Measurements from ENCODE around the gene TMEM161A.

The TMEM161A gene

DNA sequence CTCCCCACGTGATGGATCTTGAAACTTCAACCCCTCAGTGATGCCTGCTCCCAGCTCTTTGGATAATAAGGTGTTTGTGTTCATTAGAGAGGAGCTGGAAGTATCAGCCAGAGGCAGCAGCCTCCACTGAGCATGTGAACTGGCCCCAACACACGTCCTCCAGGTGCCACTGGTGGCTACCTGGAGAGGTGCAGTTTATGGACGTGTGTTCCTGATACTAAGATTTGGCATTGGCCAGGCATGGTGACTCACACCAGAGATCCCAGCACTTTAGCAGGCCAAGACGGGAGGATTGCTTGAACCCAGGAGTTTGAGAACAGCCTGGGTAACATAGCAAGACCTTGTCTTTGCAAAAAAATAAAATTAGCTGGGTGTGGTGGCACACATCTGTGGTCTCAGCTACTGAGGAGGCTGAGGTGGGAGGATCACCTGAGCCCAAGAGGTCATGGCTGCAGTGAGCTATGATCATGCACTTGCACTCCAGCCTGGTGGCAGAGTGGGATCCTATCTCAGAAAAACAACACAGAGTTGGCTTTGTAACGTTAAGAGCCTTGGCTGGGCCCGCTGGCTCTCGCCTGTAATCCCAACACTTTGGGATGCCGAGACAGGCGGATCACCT lies 40.1 kb downstream of the TMEM161A start:
- DNase-seq (ENCODE audit: low read depth in 1 of 2, low spot score in 1 of 2): no peak

DNA sequence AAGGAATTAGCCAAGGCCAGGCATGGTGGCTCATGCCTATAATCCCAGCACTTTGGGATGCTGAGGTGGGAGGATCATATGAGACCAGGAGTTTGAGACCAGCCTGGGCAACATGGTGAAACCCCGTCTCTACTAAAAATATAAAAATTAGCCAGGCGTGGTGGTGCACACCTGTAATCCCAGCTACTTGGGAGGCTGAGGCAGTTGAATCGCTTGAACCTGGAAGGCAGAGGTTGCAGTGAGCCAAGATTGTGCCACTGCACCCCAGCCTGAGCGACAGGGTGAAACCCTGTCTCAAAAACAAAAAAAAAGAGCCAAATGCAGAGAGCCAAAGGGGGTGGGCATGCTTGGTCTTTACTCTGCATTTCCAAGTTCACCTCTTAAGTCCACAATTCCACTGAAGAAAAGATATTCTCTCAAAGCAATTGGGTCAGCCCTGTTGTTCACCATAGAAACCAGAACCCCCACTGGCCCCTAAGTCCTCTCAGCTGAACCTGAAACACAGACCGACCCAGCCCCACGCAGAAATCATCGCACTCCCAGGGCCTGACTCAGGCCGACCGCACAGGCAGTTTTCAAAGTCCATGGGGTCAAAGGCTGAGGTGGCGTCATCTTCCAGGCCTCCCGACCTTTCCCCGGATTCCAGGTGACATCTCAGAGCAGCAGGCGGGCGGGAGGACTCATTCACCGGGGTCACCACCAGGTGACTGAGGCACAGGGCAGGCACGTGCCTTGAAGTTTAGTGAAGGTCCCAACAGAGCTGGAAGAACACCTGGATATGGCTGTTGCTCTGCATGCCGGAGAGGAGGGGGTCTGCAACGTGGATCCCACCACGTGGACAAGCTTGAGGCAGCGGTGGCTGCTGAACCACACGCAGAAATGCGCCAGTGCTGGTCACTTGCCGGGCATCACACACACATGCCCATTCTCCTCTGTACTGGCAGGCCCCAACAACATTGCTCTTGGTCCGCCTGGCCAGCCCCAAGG lies 41.3 kb downstream of the TMEM161A start:
- DNase-seq (ENCODE audit: low read depth in 1 of 2, low spot score in 1 of 2): no peak

DNA sequence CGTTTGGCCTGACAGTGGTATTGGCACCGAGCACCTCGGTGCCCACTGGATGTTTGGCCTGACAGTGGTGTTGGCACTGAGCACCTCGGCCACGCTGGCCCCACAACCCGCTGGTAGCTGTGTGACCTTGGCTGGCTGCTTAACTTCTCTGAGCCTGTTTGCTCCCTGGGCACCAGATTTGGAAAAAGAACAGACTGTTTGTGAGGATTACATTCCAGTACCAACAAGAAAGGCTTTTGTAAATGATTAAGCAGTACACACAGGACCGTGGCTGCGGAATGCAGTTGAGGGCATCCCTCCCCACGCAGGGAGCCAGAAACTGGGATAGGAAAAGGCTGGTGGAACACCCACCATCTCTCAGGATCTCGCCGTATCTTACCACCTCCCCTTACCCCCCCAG lies 42.6 kb downstream of the TMEM161A start:
- DNase-seq (ENCODE audit: low read depth in 1 of 2, low spot score in 1 of 2): no peak

DNA sequence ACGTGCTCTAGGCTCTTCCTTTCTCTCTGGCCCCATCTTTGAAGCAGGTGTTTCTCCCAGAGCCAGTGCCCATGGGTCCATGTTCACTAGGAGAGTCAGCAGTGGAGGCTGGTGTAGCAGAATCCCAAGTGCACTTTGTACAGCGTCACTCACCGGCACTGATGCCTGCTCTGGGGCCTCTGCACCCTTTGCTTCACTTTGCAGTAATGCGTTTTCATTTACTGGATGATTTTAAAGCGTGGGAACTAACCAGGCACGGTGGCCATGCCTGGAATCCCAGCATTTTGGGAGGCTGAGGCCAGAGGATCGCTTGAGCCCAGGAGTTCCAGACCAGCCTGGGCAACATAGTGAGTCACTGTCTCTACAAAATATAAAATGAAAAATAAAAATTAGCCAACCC lies 43.8 kb downstream of the TMEM161A start:
- DNase-seq (ENCODE audit: low read depth in 1 of 2, low spot score in 1 of 2): no peak

DNA sequence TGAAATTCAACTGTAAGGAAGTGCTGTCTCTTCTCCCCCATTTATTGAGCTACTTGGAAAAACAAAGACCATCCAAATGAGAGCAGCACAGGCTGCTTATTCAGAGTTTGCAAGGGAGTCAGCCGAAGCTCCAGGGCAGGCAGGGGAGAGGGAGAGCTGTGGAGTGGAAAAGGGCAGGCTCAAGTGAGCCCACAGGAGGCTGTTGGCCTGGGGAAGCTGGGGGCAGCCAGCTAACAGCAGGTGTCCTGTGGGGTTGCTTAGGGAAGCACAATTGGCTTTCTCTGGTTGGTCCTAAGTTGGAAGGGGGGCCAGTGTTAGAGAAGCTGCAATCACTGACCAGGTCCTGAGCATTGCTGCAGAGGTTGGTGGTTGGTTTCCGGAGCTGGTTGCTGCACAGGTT lies 50.6 kb downstream of the TMEM161A start:
- no peak for DNase-seq (ENCODE audit: low read depth in 1 of 2, low spot score in 1 of 2)

DNA sequence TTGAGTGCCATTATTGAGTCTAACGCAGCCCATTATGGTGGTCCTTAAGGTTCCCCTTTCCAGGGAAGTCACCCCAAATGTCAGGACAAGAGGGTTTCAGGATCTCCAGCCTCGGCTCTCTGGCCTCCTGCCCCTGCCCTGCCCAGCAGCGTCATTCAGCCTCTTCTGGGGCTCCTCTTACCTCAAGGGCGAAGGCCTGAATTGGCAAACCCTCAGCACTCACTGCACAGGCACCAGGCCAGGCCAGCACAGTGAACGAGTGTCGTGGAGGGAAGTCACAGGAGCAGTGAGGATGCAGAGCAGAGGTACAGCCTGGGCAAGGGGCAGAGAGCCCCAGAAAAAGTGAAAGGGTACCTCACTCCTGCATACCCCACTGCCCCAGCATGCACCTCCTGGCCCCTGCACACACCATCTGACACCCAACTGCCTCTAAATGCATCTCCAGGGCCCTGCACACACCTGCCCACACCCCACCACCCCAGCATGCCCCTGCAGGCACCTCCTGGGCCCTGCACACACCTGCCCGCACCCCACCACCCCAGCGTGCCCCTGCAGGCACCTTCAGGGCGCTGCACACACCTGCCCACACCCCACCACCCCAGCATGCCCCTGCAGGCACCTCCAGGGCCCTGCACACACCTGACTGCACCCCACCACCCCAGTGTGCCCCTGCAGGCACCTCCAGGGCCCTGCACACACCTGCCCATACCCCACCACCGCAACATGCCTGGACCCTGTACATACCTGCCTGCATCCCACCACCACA lies 54.7 kb downstream of the TMEM161A start:
- DNase-seq (ENCODE audit: low read depth in 1 of 2, low spot score in 1 of 2): no peak

DNA sequence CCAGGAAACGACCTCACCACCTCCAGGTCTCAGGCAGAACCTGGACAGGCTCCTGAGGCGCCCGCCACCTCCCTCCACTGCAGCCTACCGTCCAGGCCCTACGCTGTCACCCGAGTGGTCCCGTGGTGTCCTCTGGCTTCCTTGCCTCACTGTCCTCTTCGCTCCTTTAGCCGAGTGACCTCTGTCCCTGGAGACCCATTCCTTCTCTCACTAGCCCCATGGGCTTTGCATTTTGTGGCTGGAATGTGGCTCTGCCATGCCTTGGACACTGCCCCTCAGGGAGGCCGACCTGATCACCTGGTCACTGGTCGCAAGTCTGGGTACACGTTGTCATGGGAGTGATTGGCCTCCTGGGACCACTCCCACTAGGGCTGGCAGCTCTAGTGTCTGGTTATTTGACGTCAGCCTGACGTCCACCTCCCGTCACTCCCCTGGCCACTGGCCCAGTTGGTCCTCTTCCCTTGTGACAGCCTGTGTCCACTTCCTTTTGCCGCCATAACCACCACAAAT lies 56.6 kb downstream of the TMEM161A start:
- no peak for DNase-seq (ENCODE audit: low read depth in 1 of 2, low spot score in 1 of 2)

DNA sequence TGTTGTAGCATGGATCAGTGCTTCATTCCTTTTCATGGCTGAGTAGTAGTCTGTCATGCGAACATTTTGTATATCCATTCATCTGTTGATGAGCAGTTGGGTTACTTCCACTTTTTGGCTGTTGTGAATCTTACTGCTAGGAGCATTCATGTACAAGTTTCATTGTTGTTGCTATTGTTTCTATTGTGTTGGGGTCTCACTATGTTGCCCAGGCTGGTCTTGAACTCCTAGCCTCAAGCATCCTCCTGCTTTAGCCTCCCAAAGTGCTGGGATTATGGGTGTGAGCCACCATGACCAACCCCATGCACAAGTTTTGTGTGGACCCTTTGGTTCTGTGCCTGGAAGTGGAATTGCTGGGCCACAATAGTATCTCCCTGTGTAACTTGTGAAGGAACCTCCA lies 58.7 kb downstream of the TMEM161A start:
- DNase-seq (ENCODE audit: low read depth in 1 of 2, low spot score in 1 of 2): no peak

DNA sequence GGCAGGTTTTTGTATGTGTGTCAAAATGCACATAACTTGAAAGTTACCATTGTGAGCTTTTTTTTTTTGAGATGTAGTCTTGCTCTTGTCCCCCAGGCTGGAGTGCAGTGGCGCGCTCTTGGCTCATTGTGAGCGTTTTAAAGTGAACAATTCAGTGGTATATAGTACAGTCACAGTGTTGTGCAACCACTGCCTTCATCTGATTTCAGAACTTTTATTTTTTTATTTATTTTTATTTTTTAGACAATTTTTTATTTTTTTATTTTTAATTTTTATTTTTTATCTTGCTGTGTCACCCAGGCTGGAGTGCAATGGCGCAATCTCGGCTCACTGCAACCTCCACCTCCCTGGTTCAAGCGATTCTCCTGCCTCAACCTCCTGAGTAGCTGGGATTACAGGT lies 59.5 kb downstream of the TMEM161A start:
- DNase-seq (ENCODE audit: low read depth in 1 of 2, low spot score in 1 of 2): no peak

DNA sequence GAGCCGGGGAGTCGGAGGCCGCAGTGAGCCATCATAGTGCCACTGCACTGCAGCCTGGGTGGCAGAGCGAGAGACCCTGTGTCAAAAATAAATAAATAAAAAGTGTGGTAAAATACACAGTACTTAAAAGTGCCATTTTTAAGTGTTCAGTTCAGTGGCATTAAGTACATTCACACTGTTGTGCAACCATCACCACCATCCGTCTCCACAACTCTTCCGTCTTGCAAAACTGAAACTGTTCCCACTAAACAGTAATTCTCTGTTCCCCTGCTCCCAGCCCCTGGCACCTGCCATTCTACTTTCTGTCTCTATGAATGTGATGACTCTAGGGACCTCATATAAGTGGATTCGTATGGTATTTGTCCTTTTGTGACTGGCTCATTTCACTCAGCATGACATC lies 61.2 kb downstream of the TMEM161A start:
- no peak for DNase-seq (ENCODE audit: low read depth in 1 of 2, low spot score in 1 of 2)

DNA sequence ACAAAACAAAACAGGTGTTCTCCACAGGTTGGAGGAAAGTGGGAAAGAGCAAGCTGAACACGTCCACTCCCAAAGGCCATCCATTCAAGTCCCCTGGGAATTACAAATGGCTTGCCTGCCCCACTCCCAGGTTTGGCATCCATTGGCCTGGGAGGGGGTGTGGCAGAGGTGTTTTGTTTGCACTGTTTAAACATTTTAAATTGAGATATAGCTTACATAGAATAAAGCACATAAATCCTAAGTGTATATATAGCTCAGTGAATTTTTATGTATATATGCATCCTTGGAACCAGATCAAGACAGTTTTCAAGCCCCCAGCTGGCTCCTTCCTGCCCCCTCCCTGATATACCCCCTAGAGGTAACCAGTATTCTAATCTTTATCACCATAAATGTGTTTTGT lies 61.8 kb downstream of the TMEM161A start:
- no peak for DNase-seq (ENCODE audit: low read depth in 1 of 2, low spot score in 1 of 2)

DNA sequence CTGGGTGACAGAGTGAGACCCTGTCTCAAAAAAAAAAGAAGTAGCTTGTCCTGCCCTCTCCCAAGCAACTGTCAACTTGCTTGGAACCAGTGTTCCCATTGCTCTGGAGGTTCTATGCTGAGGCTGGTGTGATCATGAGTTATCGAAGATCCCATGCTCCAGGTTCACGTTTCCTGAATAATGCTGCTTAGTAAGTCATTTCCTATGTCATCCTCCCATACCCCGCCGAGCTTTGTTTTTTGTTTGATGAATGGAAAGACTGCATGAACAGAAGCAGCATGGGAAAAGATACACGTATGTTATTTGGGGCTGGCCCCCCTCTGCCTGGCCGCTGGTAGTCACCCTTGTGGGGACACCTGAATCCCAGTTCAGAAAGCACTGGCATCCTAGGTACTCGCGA lies 63.2 kb downstream of the TMEM161A start:
- DNase-seq (ENCODE audit: low read depth in 1 of 2, low spot score in 1 of 2): no peak

DNA sequence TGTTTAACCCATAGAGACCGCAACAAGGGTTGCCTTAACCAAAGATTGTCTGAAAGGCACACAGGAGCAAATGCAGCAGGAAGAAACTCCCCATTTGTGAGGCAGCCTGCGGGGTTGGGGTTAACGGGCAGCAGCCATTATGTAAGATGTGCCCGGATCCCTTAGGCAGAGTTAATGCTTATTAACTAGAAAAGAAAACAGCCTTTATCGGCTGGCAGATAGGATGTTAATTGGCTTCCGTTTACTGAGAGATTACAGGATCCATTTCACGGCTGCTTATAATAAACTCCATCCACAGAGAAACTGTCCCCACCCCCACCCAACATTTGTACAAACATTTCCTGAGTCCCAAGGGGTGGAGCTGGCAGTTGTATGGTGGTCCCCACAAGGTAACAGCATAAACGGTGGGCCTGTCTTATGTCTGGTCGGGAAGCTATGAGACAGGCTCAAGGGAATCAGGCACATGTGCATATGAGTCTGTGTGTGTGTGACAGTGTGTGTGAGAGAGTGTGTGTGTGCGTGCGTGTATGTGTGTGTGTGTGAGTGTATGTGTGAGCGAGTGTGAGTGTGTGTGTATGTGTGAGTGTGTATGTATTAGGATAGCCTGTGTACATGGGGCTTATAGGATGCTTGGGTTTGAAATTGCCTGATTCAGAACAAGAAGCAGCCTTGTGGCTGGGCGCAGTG lies 63.9 kb downstream of the TMEM161A start:
- DNase-seq (ENCODE audit: low read depth in 1 of 2, low spot score in 1 of 2): no peak

DNA sequence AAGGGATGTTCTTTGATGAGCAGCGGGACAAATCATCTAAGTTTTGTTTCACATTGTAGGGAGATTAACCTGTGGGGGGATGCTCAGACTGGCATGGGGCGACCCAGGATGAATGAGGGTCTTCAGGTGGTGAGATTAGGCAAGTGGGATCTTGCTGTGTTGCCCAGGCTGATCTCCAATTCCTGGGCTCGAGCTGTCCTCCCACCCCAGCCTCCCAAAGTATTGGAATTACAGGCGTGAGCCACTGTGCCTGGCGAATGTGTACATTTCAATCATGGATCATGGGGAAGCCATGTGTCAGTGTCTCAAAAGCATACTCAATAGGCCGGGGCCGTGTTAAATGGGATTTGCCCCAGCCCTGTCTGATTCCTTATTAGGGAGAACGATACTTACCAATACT lies 66.4 kb downstream of the TMEM161A start:
- no peak for DNase-seq (ENCODE audit: low read depth in 1 of 2, low spot score in 1 of 2)

Data from activated CD4-positive, alpha-beta T cell treated with anti-CD3 and anti-CD28 coated beads, Interleukin-2, amount 50 U/mL, for 24 hours (primary cell).